ENCODE results near the gene VPS26A. TPM values are rescaled to one million over a fixed set of nuclear protein-coding genes. Genes with fewer than 3 reads are reported as not detected.

The VPS26A gene
- total and polyA plus RNA-seq, 2 donors from 2014 or later, result 38.9 to 52.5 TPM

DNA sequence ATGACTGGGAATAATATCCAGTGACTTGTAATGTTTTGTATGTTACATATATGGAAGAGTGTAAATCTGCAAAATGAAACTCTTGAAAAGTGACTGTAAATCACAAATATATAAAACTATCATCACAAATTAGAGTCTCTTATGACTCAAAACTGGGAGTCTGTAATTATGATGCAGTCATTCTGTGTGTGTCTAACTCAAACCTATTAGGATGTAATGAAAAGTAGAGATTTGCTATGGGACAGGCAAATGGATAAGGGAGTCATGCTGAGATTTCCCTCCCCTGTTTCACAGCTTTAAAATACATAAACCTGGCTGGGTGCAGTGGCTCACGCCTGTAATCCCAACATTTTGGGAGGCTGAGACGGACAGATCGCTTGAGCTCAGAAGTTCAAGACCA is 87.5 kb downstream of the VPS26A start:
- no peak overlapping the region for H3K9ac ChIP-seq (ENCODE audit: low read length in 3 of 3)
- DNase-seq, result no peak
- H3K27ac ChIP-seq (ENCODE audit: low read depth in 2 of 2, low read length in 2 of 2), result no peak overlapping the region
- peaks cover 0 to 6% (median 0%) of the 10 kb centered on the region in 3 donors for H3K9me3 ChIP-seq (ENCODE audit: control insufficient read depth in 2 of 3, insufficient read depth in 1 of 3, low read length in 3 of 3)
- peaks cover 0 to 3% (median 3%) of the 10 kb centered on the region in 3 donors for H3K4me1 ChIP-seq (ENCODE audit: control insufficient read depth in 2 of 3, insufficient read depth in 2 of 3, low read depth in 1 of 3, low read length in 3 of 3)
- no peak overlapping the region for H3K4me3 ChIP-seq (ENCODE audit: low read length in 3 of 3)
- intact Hi-C loops (cut with DNase I), result no loop called here
- H3K27me3 ChIP-seq (ENCODE audit: control insufficient read depth, insufficient read depth, low read length), result no peaks in the 10 kb centered on the region
- TF ChIP-seq CTCF (IDR thresholded peaks at IDR 0.05; ENCODE audit: borderline replicate concordance, extremely low read depth, insufficient read depth), result no peak
- no peak for FAIRE-seq
- H3K36me3 ChIP-seq (ENCODE audit: control insufficient read depth in 2 of 3, insufficient read depth in 3 of 3, low read length in 3 of 3), result peaks cover 6 to 19% (median 12%) of the 10 kb centered on the region in 3 donors

DNA sequence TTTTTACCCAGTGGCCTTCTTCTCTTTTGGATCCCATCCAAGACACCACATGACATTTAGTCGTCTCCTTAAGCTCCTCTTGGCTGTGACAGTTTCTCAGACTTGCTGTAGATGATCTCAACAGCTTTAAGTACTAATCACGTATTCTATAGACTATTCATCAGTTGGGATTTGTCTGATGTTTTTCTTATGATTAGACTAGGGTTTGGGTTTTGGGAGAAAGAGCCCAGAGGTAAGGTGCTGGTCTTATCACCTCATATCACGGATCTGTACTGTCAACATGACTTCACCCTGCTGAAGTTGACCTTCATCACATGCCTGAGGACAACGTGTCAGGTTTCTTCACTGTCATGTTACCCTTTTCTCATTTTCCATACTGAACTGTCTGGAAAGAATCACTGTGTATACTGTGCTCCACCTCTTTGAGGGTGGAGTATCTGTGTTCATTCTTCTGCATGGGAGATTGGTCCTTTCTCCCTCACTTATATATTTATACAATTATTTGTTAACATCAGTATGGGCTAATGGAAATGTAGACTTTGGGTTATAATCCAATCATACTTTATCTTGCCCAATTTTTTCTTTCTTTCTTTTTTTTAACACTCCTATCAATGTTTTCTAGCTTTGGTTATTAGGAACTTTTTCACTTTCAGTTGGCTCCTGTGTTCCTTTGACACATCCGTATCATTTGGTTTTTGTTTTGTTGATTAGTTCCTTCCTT is 89.8 kb downstream of the VPS26A start:
- DNase-seq (no peak), FAIRE-seq (no peak)
- H3K4me1 ChIP-seq (ENCODE audit: control insufficient read depth in 2 of 3, insufficient read depth in 2 of 3, low read depth in 1 of 3, low read length in 3 of 3), result peaks cover 0 to 7% (median 3%) of the 10 kb centered on the region in 3 donors
- intact Hi-C loops (cut with DNase I), result no loop called here
- H3K27me3 ChIP-seq (ENCODE audit: control insufficient read depth, insufficient read depth, low read length), result no peaks in the 10 kb centered on the region
- H3K9me3 ChIP-seq (ENCODE audit: control insufficient read depth in 2 of 3, insufficient read depth in 1 of 3, low read length in 3 of 3), result peaks cover 0 to 6% (median 0%) of the 10 kb centered on the region in 3 donors
- no peak overlapping the region for H3K27ac ChIP-seq (ENCODE audit: low read depth in 2 of 2, low read length in 2 of 2)
- H3K4me3 ChIP-seq (ENCODE audit: low read length in 3 of 3), result no peak overlapping the region
- no peak overlapping the region for H3K9ac ChIP-seq (ENCODE audit: low read length in 3 of 3)
- peaks cover 0 to 2% (median under 1%) of the 10 kb centered on the region in 3 donors for H3K36me3 ChIP-seq (ENCODE audit: control insufficient read depth in 2 of 3, insufficient read depth in 3 of 3, low read length in 3 of 3)
- no peak for TF ChIP-seq CTCF (IDR thresholded peaks at IDR 0.05; ENCODE audit: borderline replicate concordance, extremely low read depth, insufficient read depth)

GRCh38 chr10:69214666-69215131 is 90.7 kb downstream of the VPS26A start:
- FAIRE-seq, result no peak
- DNase-seq, result no peak
- H3K27ac ChIP-seq (ENCODE audit: low read depth in 2 of 2, low read length in 2 of 2), result no peak overlapping the region
- intact Hi-C loops (cut with DNase I), result no loop called here
- TF ChIP-seq CTCF (IDR thresholded peaks at IDR 0.05; ENCODE audit: borderline replicate concordance, extremely low read depth, insufficient read depth), result no peak
- H3K9me3 ChIP-seq (ENCODE audit: control insufficient read depth in 2 of 3, insufficient read depth in 1 of 3, low read length in 3 of 3), result peaks cover 0 to 6% (median 0%) of the 10 kb centered on the region in 3 donors
- peaks cover 0 to 9% (median 3%) of the 10 kb centered on the region in 3 donors for H3K4me1 ChIP-seq (ENCODE audit: control insufficient read depth in 2 of 3, insufficient read depth in 2 of 3, low read depth in 1 of 3, low read length in 3 of 3)
- no peaks in the 10 kb centered on the region for H3K27me3 ChIP-seq (ENCODE audit: control insufficient read depth, insufficient read depth, low read length)
- no peak overlapping the region for H3K9ac ChIP-seq (ENCODE audit: low read length in 3 of 3)
- no peak overlapping the region for H3K4me3 ChIP-seq (ENCODE audit: low read length in 3 of 3)
- no peaks in the 10 kb centered on the region for H3K36me3 ChIP-seq (ENCODE audit: control insufficient read depth in 2 of 3, insufficient read depth in 3 of 3, low read length in 3 of 3)
